Measurements from ENCODE around the gene AAGAB.

Gene AAGAB

DNA sequence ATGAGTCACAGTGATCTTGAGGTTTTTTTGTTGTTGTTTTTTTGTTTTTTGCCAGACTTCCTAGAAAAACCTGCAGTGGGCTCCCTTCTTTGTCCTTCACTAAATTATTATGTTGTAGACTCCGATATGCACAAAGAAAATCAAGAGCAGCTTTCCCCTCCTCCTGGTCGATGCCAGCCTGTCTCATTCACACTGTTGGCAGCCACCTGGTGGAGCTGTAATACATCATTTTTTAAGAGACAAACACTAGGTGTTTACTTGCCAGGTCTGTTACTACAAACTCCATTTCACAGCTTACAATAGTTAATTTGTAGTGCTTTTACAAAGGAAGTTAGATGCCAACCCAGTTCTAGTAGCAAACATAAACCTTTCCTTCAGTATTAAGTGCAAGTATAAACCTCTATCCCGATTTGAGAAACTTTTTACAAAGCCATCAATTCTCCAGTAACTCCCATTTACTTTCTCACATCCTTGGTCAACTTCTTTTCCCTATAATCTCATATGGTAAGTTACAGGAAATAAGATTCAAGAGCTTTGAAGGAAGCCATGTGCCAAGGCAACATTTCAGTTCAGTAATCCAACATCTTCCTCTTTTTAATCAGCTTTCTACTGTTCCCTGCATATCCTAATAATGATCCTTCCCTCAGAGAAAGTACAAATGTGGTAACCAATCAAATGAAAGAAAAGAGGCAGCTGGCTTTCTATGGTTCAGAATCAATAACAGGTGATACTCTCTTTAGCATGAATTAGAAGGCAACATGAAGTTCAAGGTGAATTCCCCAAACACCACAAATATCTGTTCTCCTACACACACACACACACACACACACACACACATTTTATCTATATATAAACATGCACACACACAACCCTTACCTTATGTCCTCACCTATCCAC is 14.0 kb downstream of the AAGAB start:
- peak overlapping the region; percentile 46 for H3K27ac ChIP-seq (ENCODE audit: insufficient read depth, low read length, poor library complexity, severe bottlenecking)
- H3K36me3 ChIP-seq (ENCODE audit: control insufficient read depth, insufficient read depth, low read length), result peaks cover 6% of the 10 kb centered on the region
- H3K9me3 ChIP-seq (ENCODE audit: control insufficient read depth, low read length), result no peaks in the 10 kb centered on the region
- no peaks in the 10 kb centered on the region for H3K27me3 ChIP-seq (replicated peaks; ENCODE audit: control insufficient read depth, insufficient read depth, low read length, poor library complexity, severe bottlenecking)
- H3K4me3 ChIP-seq (ENCODE audit: insufficient read depth, low read depth, low read length, poor library complexity, severe bottlenecking), result no peak overlapping the region
- no peak for DNase-seq
- peaks cover 24% of the 10 kb centered on the region for H3K4me1 ChIP-seq (ENCODE audit: control insufficient read depth, insufficient read depth, low read length, poor library complexity, severe bottlenecking)

DNA sequence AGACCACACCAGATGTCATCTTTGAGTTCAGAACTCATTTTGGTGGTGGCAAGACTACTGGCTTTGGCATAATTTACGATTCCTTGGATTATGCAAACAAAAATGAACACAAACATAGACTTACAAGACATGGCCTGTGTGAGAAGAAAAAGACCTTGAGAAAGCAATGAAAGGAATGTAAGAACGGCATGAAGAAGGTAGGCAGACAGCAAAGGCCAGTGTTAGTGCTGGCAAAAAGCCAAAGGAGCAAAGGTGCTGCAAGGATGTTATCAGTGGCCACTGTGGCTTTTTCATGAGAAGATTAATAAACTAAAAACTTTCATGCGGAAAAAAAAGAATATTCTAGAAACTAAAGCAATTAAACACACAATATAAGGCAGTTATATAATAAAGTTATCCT is 21.9 kb downstream of the AAGAB start:
- Histone ChIP-seq H3K4me1 (ENCODE audit: control insufficient read depth, insufficient read depth, low read length, poor library complexity, severe bottlenecking) (peaks cover 6% of the 10 kb centered on the region), H3K27me3 (replicated peaks; ENCODE audit: control insufficient read depth, insufficient read depth, low read length, poor library complexity, severe bottlenecking) (no peaks in the 10 kb centered on the region), H3K27ac (ENCODE audit: insufficient read depth, low read length, poor library complexity, severe bottlenecking) (no peak overlapping the region), H3K9me3 (ENCODE audit: control insufficient read depth, low read length) (no peaks in the 10 kb centered on the region), H3K36me3 (ENCODE audit: control insufficient read depth, insufficient read depth, low read length) (peaks cover 49% of the 10 kb centered on the region), H3K4me3 (ENCODE audit: insufficient read depth, low read depth, low read length, poor library complexity, severe bottlenecking) (no peak overlapping the region)
- DNase-seq, result no peak

- Histone ChIP-seq H3K36me3 (ENCODE audit: control insufficient read depth, insufficient read depth, low read length) (peaks cover 43% of the 10 kb centered on the region), H3K27me3 (replicated peaks; ENCODE audit: control insufficient read depth, insufficient read depth, low read length, poor library complexity, severe bottlenecking) (no peaks in the 10 kb centered on the region), H3K27ac (ENCODE audit: insufficient read depth, low read length, poor library complexity, severe bottlenecking) (no peak overlapping the region), H3K4me1 (ENCODE audit: control insufficient read depth, insufficient read depth, low read length, poor library complexity, severe bottlenecking) (peaks cover 6% of the 10 kb centered on the region), H3K4me3 (ENCODE audit: insufficient read depth, low read depth, low read length, poor library complexity, severe bottlenecking) (no peak overlapping the region), H3K9me3 (ENCODE audit: control insufficient read depth, low read length) (no peaks in the 10 kb centered on the region)
- DNase-seq, result no peak
Observed at GRCh38 chr15:67230504-67230903, 24.0 kb downstream of the AAGAB start.

DNA sequence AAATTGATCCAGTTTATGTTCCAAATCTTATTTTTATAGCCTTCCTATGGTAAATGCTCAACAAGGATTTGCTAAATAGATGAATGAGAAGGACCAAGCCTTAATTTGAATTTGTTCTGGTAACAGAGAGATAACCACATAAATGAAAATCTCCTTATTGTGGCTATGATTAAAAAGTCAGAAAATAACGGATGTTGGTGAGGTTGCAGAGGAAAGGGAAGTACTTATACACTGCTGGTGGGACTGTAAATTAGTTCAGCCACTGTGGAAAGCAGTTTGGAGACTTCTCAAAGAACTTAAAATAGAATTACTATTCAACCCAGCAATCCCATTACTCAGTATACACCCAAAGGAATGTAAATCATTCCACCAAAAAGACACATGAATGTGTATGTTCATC is 26.2 kb downstream of the AAGAB start:
- Histone ChIP-seq H3K27me3 (replicated peaks; ENCODE audit: control insufficient read depth, insufficient read depth, low read length, poor library complexity, severe bottlenecking) (no peaks in the 10 kb centered on the region), H3K4me1 (ENCODE audit: control insufficient read depth, insufficient read depth, low read length, poor library complexity, severe bottlenecking) (peaks cover 6% of the 10 kb centered on the region), H3K9me3 (ENCODE audit: control insufficient read depth, low read length) (no peaks in the 10 kb centered on the region), H3K4me3 (ENCODE audit: insufficient read depth, low read depth, low read length, poor library complexity, severe bottlenecking) (no peak overlapping the region), H3K27ac (ENCODE audit: insufficient read depth, low read length, poor library complexity, severe bottlenecking) (no peak overlapping the region), H3K36me3 (ENCODE audit: control insufficient read depth, insufficient read depth, low read length) (peaks cover 34% of the 10 kb centered on the region)
- DNase-seq, result no peak

GRCh38 chr15:67227846-67228245 is 26.6 kb downstream of the AAGAB start:
- Histone ChIP-seq H3K4me3 (ENCODE audit: insufficient read depth, low read depth, low read length, poor library complexity, severe bottlenecking) (no peak overlapping the region), H3K4me1 (ENCODE audit: control insufficient read depth, insufficient read depth, low read length, poor library complexity, severe bottlenecking) (peaks cover 6% of the 10 kb centered on the region), H3K9me3 (ENCODE audit: control insufficient read depth, low read length) (no peaks in the 10 kb centered on the region), H3K27me3 (replicated peaks; ENCODE audit: control insufficient read depth, insufficient read depth, low read length, poor library complexity, severe bottlenecking) (no peaks in the 10 kb centered on the region), H3K36me3 (ENCODE audit: control insufficient read depth, insufficient read depth, low read length) (peaks cover 30% of the 10 kb centered on the region), H3K27ac (ENCODE audit: insufficient read depth, low read length, poor library complexity, severe bottlenecking) (no peak overlapping the region)
- DNase-seq, result no peak

DNA sequence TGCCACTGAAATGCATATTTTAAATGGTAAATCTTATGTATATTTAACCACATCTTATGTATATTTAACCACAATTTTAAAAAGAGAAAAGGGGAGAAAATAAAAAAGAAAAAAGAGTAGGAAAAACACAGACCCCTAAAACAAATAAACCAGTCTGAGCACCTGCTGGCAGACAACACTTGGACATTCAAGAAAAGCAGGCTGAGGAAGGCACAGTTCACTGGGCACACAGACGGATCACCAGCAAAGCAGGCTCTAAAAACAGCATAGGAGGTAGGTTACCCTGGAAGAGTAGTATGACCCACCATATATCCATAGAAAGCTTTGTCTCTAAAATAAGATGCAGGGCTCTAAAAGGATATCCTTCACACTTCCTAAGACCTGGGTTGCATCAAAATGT is 27.0 kb downstream of the AAGAB start:
- DNase-seq, result no peak
- no peak overlapping the region for H3K4me3 ChIP-seq (ENCODE audit: insufficient read depth, low read depth, low read length, poor library complexity, severe bottlenecking)
- no peaks in the 10 kb centered on the region for H3K9me3 ChIP-seq (ENCODE audit: control insufficient read depth, low read length)
- no peak overlapping the region for H3K27ac ChIP-seq (ENCODE audit: insufficient read depth, low read length, poor library complexity, severe bottlenecking)
- peaks cover 6% of the 10 kb centered on the region for H3K4me1 ChIP-seq (ENCODE audit: control insufficient read depth, insufficient read depth, low read length, poor library complexity, severe bottlenecking)
- peaks cover 27% of the 10 kb centered on the region for H3K36me3 ChIP-seq (ENCODE audit: control insufficient read depth, insufficient read depth, low read length)
- H3K27me3 ChIP-seq (replicated peaks; ENCODE audit: control insufficient read depth, insufficient read depth, low read length, poor library complexity, severe bottlenecking), result no peaks in the 10 kb centered on the region

DNA sequence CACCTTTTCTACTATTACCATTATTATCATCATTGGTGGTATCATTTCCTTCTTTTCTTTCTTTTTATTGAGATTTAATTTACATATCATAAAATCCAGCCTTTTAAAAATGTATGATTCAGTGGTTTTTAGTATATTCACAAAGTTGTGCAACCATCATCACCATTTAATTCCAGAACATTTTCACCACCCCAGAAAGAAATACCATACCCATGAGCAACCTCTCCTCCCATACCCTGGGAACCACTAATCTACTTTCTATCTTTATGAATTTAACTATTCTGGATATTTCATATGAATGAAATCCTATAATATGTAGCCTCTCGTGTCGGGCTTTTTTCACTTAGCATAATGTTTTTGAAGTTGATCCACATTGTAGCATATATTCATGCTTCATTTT is 29.1 kb downstream of the AAGAB start:
- no peak for DNase-seq
- H3K4me3 ChIP-seq (ENCODE audit: insufficient read depth, low read depth, low read length, poor library complexity, severe bottlenecking), result no peak overlapping the region

DNA sequence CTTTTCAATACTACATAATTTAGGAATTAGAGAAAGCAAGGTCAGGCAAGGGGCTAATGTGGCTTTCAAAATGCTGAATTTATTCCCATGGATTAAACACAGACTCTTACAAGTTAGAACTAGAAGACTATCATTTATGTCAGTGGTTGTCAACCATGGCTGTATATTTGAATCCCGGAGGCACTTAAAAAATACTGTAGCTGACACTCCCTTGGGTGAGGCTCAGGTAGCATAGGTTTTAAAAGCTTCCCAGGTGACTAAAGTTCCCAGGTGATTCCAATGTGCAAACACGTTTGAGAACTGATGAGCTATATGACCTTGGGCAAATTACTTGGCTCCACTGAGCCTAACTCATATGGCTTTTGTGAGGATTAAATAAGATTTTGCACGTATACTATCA is 29.6 kb downstream of the AAGAB start:
- no peaks in the 10 kb centered on the region for H3K27me3 ChIP-seq (replicated peaks; ENCODE audit: control insufficient read depth, insufficient read depth, low read length, poor library complexity, severe bottlenecking)
- H3K27ac ChIP-seq (ENCODE audit: insufficient read depth, low read length, poor library complexity, severe bottlenecking), result no peak overlapping the region
- no peak for DNase-seq
- no peak overlapping the region for H3K4me3 ChIP-seq (ENCODE audit: insufficient read depth, low read depth, low read length, poor library complexity, severe bottlenecking)
- H3K4me1 ChIP-seq (ENCODE audit: control insufficient read depth, insufficient read depth, low read length, poor library complexity, severe bottlenecking), result peaks cover 6% of the 10 kb centered on the region
- no peaks in the 10 kb centered on the region for H3K9me3 ChIP-seq (ENCODE audit: control insufficient read depth, low read length)
- H3K36me3 ChIP-seq (ENCODE audit: control insufficient read depth, insufficient read depth, low read length), result peaks cover 7% of the 10 kb centered on the region

More for the DNA sequence above, 29.1 kb downstream of the AAGAB start:
- H3K27ac ChIP-seq (ENCODE audit: insufficient read depth, low read length, poor library complexity, severe bottlenecking), result no peak overlapping the region
- H3K27me3 ChIP-seq (replicated peaks; ENCODE audit: control insufficient read depth, insufficient read depth, low read length, poor library complexity, severe bottlenecking), result no peaks in the 10 kb centered on the region
- H3K36me3 ChIP-seq (ENCODE audit: control insufficient read depth, insufficient read depth, low read length), result peaks cover 9% of the 10 kb centered on the region
- H3K4me1 ChIP-seq (ENCODE audit: control insufficient read depth, insufficient read depth, low read length, poor library complexity, severe bottlenecking), result peaks cover 6% of the 10 kb centered on the region
- no peaks in the 10 kb centered on the region for H3K9me3 ChIP-seq (ENCODE audit: control insufficient read depth, low read length)

DNA sequence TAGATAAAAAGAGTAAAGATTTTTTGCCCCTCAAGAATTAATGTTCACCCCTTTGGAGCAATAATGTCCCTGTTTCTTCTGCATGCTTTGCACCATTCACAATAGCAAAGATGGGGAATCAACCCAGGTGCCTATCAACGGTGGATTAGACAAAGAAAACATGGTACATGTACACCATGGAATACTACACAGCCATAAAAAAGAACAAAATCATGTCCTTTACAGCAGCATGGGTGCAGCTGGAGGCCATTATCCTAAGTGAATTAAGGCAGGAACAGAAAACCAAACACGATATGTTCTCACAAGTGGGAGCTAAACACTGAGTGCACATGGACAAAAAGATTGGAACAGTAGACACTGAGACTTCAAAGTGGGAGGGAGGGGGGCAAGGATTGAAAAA is 35.2 kb downstream of the AAGAB start:
- H3K9me3 ChIP-seq (ENCODE audit: control insufficient read depth, low read length), result no peaks in the 10 kb centered on the region
- H3K4me3 ChIP-seq (ENCODE audit: insufficient read depth, low read depth, low read length, poor library complexity, severe bottlenecking), result no peak overlapping the region
- no peaks in the 10 kb centered on the region for H3K27me3 ChIP-seq (replicated peaks; ENCODE audit: control insufficient read depth, insufficient read depth, low read length, poor library complexity, severe bottlenecking)
- H3K36me3 ChIP-seq (ENCODE audit: control insufficient read depth, insufficient read depth, low read length), result peaks cover 5% of the 10 kb centered on the region
- H3K4me1 ChIP-seq (ENCODE audit: control insufficient read depth, insufficient read depth, low read length, poor library complexity, severe bottlenecking), result no peaks in the 10 kb centered on the region
- no peak overlapping the region for H3K27ac ChIP-seq (ENCODE audit: insufficient read depth, low read length, poor library complexity, severe bottlenecking)
- DNase-seq, result no peak

DNA sequence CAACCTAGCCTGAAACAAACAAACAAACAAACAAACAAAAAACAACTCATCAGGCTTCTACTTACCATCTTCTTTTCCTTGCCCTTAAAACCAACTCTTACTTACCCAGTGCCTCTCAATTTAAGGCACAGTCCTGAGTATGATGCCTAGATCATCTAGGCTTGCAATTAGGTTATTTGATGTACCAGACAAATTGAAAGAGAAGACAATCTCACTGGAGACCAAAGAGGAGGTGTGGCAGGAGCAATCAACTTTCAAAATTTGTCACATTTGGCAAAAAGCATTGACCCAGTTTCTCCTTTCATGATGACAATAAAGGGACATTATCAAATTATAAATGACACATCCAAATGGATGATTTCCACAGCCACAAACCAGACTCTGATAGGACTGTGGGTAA is 36.0 kb downstream of the AAGAB start:
- H3K4me1 ChIP-seq (ENCODE audit: control insufficient read depth, insufficient read depth, low read length, poor library complexity, severe bottlenecking), result no peaks in the 10 kb centered on the region
- no peaks in the 10 kb centered on the region for H3K27me3 ChIP-seq (replicated peaks; ENCODE audit: control insufficient read depth, insufficient read depth, low read length, poor library complexity, severe bottlenecking)
- no peaks in the 10 kb centered on the region for H3K36me3 ChIP-seq (ENCODE audit: control insufficient read depth, insufficient read depth, low read length)
- H3K27ac ChIP-seq (ENCODE audit: insufficient read depth, low read length, poor library complexity, severe bottlenecking), result no peak overlapping the region
- no peak for DNase-seq
- H3K4me3 ChIP-seq (ENCODE audit: insufficient read depth, low read depth, low read length, poor library complexity, severe bottlenecking), result no peak overlapping the region
- no peaks in the 10 kb centered on the region for H3K9me3 ChIP-seq (ENCODE audit: control insufficient read depth, low read length)

Data from effector memory CD4-positive, alpha-beta T cell (primary cell).